ENCODE data around the gene KRTAP27-1. TPM values are rescaled to one million over a fixed set of nuclear protein-coding genes. Genes with fewer than 3 reads are reported as not detected.

Gene KRTAP27-1
- total RNA-seq, 2 experiments from 2014 or later = not detected

DNA sequence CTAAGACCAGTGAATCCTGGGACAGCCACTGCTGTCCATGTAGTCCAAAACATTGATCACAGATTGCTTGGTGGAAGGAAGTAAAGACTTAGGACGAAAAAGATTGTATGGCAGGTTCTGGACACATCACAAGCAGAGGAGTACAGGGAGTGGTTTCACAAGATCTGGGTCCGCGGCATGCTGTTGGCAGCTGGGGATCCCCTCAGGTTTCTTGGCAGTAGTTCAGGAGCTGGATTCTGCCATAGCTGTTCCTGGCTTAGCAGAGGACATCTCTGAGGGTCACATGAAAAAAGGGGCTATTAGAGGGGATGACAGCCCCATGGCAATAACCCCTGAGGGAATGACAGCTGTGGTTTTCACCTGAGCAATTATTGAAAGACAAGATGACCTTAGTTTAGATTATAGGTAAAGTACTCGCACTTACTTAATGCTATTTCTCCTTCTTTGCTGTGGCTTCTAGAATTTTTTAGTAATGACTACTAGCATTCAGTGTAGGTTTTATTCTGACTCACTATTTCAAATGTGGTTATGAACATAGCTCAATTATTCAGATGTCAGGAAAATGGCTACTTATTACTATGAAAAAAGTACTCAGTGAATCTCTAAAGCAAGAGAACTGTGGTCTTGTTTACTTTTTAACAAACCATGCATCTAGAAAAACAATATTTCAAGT, 8.2 kb downstream of the KRTAP27-1 start:
- no peak for DNase-seq
- Mint-ChIP-seq H3K9me3 (peaks cover 11% of the 10 kb centered on the region), H3K4me3 (no peak overlapping the region), H3K27ac (no peak overlapping the region), H3K27me3 (peaks cover 5% of the 10 kb centered on the region), H3K36me3 (no peaks in the 10 kb centered on the region), H3K4me1 (no peaks in the 10 kb centered on the region)

GRCh38 chr21:30326390-30326789, 11.1 kb downstream of the KRTAP27-1 start:
- Mint-ChIP-seq H3K9me3 (peaks cover 11% of the 10 kb centered on the region), H3K4me3 (no peak overlapping the region), H3K4me1 (no peaks in the 10 kb centered on the region), H3K27me3 (peaks cover 5% of the 10 kb centered on the region), H3K36me3 (no peaks in the 10 kb centered on the region), H3K27ac (no peak overlapping the region)
- DNase-seq = no peak

DNA sequence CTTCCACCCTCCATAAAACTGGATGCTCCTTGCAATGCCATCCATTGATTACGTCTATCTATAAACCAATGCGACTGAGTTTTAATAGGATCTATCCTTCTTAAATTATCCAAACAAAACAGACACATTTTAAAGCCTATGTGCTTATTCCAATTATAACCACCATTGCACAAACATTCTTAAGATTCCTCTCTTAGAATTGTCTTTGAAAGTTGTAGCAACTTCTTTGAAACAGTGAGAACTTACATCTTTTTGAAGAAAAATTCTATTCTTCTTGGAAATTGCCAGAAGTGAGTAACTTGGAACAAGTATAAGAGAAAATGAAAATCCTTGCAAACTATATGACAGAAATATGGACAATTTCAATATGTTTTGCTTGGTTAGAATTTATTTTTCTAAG, 17.3 kb downstream of the KRTAP27-1 start, which contains the start of gene KRTAP26-1:
Gene KRTAP26-1 (minus strand): TSS at position 101 of the 400 bp plus-strand sequence. CDS start 280 bp downstream, outside the sequence.
- Mint-ChIP-seq H3K9me3 (peaks cover under 1% of the 10 kb centered on the region), H3K27me3 (peaks cover 5% of the 10 kb centered on the region), H3K36me3 (no peaks in the 10 kb centered on the region), H3K4me3 (no peak within 1 kb of the TSS), H3K27ac (no peak within 1 kb of the TSS), H3K4me1 (no peaks in the 10 kb centered on the region)
- DNase-seq = no peak

DNA sequence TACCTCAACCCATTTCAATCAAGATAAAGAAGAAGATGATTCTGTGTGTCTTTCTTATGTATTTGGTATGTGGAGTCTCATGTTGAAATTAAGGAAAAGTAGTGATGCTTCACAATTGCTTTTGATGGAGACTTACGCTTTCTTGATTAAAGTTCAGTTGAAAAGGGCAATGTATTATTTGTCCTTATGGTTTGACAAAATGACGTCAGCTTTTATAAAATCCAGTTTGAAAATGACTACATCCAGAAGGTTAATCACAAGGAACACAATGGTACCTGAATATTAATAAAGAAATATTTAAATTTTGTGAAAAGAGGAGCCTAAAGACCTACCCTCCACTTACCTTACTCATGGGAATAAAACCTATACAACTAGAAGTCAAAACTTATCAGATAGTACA, 21.8 kb downstream of the KRTAP27-1 start:
- no peak for DNase-seq
- Mint-ChIP-seq H3K27ac (no peak overlapping the region), H3K4me3 (no peak overlapping the region), H3K9me3 (no peaks in the 10 kb centered on the region), H3K27me3 (peaks cover 10% of the 10 kb centered on the region), H3K36me3 (no peaks in the 10 kb centered on the region), H3K4me1 (no peaks in the 10 kb centered on the region)

DNA sequence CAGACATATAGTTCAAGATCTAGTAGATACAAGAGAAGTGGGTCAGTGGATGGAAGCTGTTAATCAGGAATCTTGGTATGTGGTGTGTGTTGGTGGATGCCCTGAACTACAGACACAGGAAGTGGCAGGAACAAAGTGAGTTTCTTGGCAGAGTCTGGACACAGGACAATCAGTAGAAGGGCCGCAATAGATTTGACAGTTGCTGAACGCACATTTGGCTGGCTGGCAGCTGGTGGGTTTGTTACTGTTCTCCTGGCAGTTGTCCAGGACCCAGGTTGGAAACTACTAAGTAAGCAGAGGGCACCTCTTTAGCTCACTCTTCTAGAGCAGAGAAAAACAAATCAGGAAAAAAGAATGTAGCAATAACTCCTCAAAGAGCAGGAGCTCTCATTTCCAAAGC, 30.6 kb downstream of the KRTAP27-1 start:
- Mint-ChIP-seq H3K27me3 (no peaks in the 10 kb centered on the region), H3K9me3 (no peaks in the 10 kb centered on the region), H3K4me3 (no peak overlapping the region), H3K4me1 (no peaks in the 10 kb centered on the region), H3K36me3 (no peaks in the 10 kb centered on the region), H3K27ac (no peak overlapping the region)
- DNase-seq = no peak

DNA sequence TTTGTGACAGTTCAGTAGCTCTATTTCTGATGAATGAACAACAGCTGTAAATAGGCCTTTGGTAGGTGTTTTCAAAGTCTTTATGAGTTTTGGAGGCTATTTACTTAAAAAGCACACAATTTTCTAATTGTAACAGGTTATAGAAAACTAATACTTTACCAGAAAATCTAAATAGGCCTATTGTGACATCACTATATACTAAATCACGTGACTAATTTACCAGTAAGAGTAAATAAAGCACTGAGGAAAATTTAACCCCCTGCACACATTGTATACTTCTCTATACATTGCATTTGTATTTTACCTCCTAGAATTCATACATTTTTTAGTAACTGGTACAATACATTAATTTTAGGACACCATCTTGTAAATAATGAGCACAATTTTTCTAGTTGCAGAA, 32.4 kb downstream of the KRTAP27-1 start:
- no peaks in the 10 kb centered on the region for H3K36me3 Mint-ChIP-seq
- H3K27me3 Mint-ChIP-seq = no peaks in the 10 kb centered on the region
- H3K9me3 Mint-ChIP-seq = peaks cover 3% of the 10 kb centered on the region
- H3K27ac Mint-ChIP-seq = no peak overlapping the region
- no peak overlapping the region for H3K4me3 Mint-ChIP-seq
- H3K4me1 Mint-ChIP-seq = no peaks in the 10 kb centered on the region
- DNase-seq = no peak

GRCh38 chr21:30289215-30289614, 48.3 kb downstream of the KRTAP27-1 start, which contains the start of gene KRTAP25-1:
KRTAP25-1 (minus strand) TSS chr21:30289514; CDS start chr21:30289490, 24 bp downstream.
- DNase-seq = no peak
- no peaks in the 10 kb centered on the region for H3K27me3 Mint-ChIP-seq

More at GRCh38 chr21:30289215-30289614, 48.3 kb downstream of the KRTAP27-1 start, which contains the start of gene KRTAP25-1:
- no peaks in the 10 kb centered on the region for H3K9me3 Mint-ChIP-seq
- no peaks in the 10 kb centered on the region for H3K36me3 Mint-ChIP-seq
- H3K4me1 Mint-ChIP-seq = no peaks in the 10 kb centered on the region
- no peak within 1 kb of the TSS for H3K4me3 Mint-ChIP-seq
- no peak within 1 kb of the TSS for H3K27ac Mint-ChIP-seq

Other genes starting within 250 kb of the KRTAP27-1 start
- gene CLDN17, start 170.9 kb downstream of the KRTAP27-1 start, total RNA-seq = not detected
- not detected for gene CLDN8, start 121.6 kb downstream of the KRTAP27-1 start, total RNA-seq
- gene KRTAP24-1, start 54.7 kb downstream of the KRTAP27-1 start, total RNA-seq = not detected
- gene KRTAP25-1, start 48.2 kb downstream of the KRTAP27-1 start, total RNA-seq = not detected
- gene KRTAP26-1, start 17.4 kb downstream of the KRTAP27-1 start, total RNA-seq = not detected
- not detected for gene KRTAP23-1, start 10.9 kb upstream of the KRTAP27-1 start, total RNA-seq
- not detected for gene KRTAP13-2, start 34.6 kb upstream of the KRTAP27-1 start, total RNA-seq
- gene KRTAP13-1, start 58.3 kb upstream of the KRTAP27-1 start, total RNA-seq = not detected
- gene KRTAP13-3, start 88.2 kb upstream of the KRTAP27-1 start, total RNA-seq = not detected
- gene KRTAP13-4, start 92.5 kb upstream of the KRTAP27-1 start, total RNA-seq = not detected
- not detected for gene KRTAP15-1, start 102.6 kb upstream of the KRTAP27-1 start, total RNA-seq
- not detected for gene KRTAP19-1, start 142.7 kb upstream of the KRTAP27-1 start, total RNA-seq
- not detected for gene KRTAP19-2, start 149.7 kb upstream of the KRTAP27-1 start, total RNA-seq
- gene KRTAP19-3, start 154.3 kb upstream of the KRTAP27-1 start, total RNA-seq = not detected
- not detected for gene KRTAP19-4, start 159.5 kb upstream of the KRTAP27-1 start, total RNA-seq
- not detected for gene KRTAP19-5, start 164.4 kb upstream of the KRTAP27-1 start, total RNA-seq
- gene KRTAP19-6, start 204.2 kb upstream of the KRTAP27-1 start, total RNA-seq = not detected
- not detected for gene KRTAP19-7, start 223.6 kb upstream of the KRTAP27-1 start, total RNA-seq